ENCODE data around the gene CCDC9B. TPM values are rescaled to one million over a fixed set of nuclear protein-coding genes. Genes with fewer than 3 reads are reported as not detected.

The CCDC9B gene
- total RNA-seq, 4 donors from 2014 or later = 5.4 to 34.4 (median 15.0) TPM

DNA sequence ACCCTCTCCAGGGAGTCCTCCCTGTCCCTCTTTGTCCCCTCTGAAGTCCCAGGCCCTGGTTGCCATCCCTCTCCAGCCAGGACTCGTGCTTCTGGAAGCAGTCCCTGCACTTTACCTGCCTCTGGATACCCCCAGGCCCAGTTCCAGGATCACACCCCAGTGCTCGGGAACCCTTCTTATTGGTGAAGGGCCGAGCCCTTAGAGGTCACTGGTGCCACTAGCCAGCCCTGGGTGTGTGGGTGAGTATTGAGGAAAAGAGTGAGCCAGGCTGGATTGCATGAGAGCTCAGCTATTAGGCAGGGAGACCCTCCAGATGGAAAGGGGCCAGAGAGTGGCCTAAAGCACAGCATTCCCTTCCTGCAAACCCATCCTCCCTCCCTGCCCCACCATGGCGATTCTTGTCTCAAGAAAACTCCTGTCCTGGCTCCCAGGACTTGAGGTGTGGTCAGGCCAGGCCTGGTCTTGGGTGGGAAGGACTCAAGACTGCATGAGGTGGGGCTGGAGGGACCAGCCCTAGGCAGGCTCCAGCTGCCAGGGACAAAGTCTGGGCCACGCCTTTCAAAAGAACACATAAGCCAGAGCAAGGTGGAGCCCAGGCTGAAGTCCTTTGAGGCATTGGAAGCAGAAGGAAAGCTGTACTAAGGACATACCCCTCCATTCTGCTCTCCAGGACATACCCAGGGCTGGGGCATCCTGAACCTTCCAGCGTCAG, 5.3 kb upstream of the CCDC9B start:
- H3K36me3 ChIP-seq = no peaks in the 10 kb centered on the region

GRCh38 chr15:40345225-40345866, 4.6 kb upstream of the CCDC9B start:
- H3K36me3 ChIP-seq = no peaks in the 10 kb centered on the region
- peak overlapping the region in 3 of 4 donors; percentile 59 to 95 (median 83) for H3K27ac ChIP-seq
- TF ChIP-seq CTCF (IDR thresholded peaks at IDR 0.05) = no peak
- no peak for TF ChIP-seq POLR2A (IDR thresholded peaks at IDR 0.05)
- DNase-seq = no peak
- peaks cover 38 to 89% (median 41%) of the 10 kb centered on the region in 3 donors for H3K4me1 ChIP-seq
- intact Hi-C loops (cut with DNase I) = no loop called here
- H3K4me3 ChIP-seq = no peak overlapping the region
- no peaks in the 10 kb centered on the region for H3K27me3 ChIP-seq
- WGBS, 2 donors = 75% methylated on average over 2 of the region's 10 CpGs
- no peaks in the 10 kb centered on the region for H3K9me3 ChIP-seq

More for the DNA sequence above, 5.3 kb upstream of the CCDC9B start:
- TF ChIP-seq CTCF (IDR thresholded peaks at IDR 0.05) (no peak), POLR2A (IDR thresholded peaks at IDR 0.05) (no peak)
- DNase-seq = no peak
- no peaks in the 10 kb centered on the region for H3K9me3 ChIP-seq
- no peaks in the 10 kb centered on the region for H3K27me3 ChIP-seq
- 74% methylated on average over 2 of the region's 6 CpGs; no CpG with 5 or more reads in 1 of the 2 donors for WGBS, 2 donors
- peak overlapping the region in 3 of 4 donors; percentile 59 to 95 (median 83) for H3K27ac ChIP-seq
- peaks cover 33 to 82% (median 34%) of the 10 kb centered on the region in 3 donors for H3K4me1 ChIP-seq
- intact Hi-C loops (cut with DNase I) = no loop called here
- no peak overlapping the region for H3K4me3 ChIP-seq

- Histone ChIP-seq H3K36me3 (no peaks in the 10 kb centered on the region), H3K27me3 (no peaks in the 10 kb centered on the region), H3K4me3 (no peak overlapping the region), H3K9me3 (no peaks in the 10 kb centered on the region), H3K27ac (peak overlapping the region in 3 of 4 donors; percentile 59 to 95 (median 95)), H3K4me1 (peaks cover 45 to 96% (median 47%) of the 10 kb centered on the region in 3 donors)
- no peak for TF ChIP-seq POLR2A (IDR thresholded peaks at IDR 0.05)
- TF ChIP-seq CTCF (IDR thresholded peaks at IDR 0.05) = peak; percentile 65 to 82 (median 75)
- 0% methylated on average over 1 to 2 of the region's 15 CpGs for WGBS, 2 donors
- intact Hi-C loops (cut with DNase I) = no loop called here
- no peak for DNase-seq
These were observed 3.9 kb upstream of the CCDC9B start for GRCh38 chr15:40344631-40345120.

DNA sequence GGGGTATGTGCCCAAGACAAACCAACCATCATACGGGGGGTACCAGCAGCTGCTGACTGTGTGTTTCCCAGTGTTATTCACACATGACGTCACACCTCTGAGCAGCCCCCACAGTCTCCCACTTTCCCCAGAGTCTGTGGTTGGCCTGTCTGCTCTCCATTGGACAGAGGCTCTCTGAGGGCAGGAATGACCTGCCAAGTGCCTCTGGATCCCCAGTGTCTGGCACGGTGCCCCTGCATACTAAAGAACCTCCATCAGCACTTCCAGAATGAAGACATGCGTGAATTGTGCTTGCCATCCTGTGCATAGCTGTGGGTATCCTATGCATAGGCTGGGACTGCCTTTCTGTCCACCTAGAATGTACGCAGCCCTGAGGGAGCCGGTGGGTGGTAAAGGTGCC, 3.5 kb upstream of the CCDC9B start:
- WGBS, 2 donors = 10 to 17% methylated on average over 2 of the region's 6 CpGs
- Histone ChIP-seq H3K4me3 (no peak overlapping the region), H3K27me3 (no peaks in the 10 kb centered on the region), H3K36me3 (no peaks in the 10 kb centered on the region), H3K27ac (peak overlapping the region; percentile 83 to 95 (median 90)), H3K4me1 (peaks cover 50 to 100% (median 52%) of the 10 kb centered on the region in 3 donors), H3K9me3 (no peaks in the 10 kb centered on the region)
- intact Hi-C loops (cut with DNase I) = no loop called here
- no peak for DNase-seq
- no peak for TF ChIP-seq CTCF (IDR thresholded peaks at IDR 0.05)
- no peak for TF ChIP-seq POLR2A (IDR thresholded peaks at IDR 0.05)

DNA sequence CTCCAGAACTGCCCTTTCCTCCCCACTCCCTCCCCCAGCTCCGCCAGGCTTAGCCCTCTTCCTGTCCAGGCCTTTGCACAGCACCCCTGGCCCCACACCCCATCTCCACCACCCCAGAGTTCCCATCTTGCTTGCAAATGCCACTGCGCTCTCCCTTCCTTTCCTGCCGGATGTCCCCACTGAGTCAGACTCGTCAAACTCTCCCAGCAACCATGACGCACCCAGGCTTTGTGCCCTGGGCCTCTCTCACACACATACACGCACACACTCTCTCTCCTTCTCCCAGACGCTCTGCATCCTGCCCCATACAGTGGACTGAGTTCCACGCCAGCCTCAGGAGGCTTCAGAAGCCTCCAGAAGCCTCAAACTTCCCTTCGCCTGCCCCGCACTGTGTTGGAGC, 2.8 kb upstream of the CCDC9B start:
- no peak overlapping the region for H3K4me3 ChIP-seq
- 47 to 59% methylated on average over 7 to 8 of the region's 10 CpGs for WGBS, 2 donors
- TF ChIP-seq CTCF (IDR thresholded peaks at IDR 0.05) (no peak), POLR2A (IDR thresholded peaks at IDR 0.05) (no peak)
- no peaks in the 10 kb centered on the region for H3K9me3 ChIP-seq
- H3K27me3 ChIP-seq = no peaks in the 10 kb centered on the region
- H3K36me3 ChIP-seq = no peaks in the 10 kb centered on the region
- peaks cover 57 to 100% (median 59%) of the 10 kb centered on the region in 3 donors for H3K4me1 ChIP-seq
- no peak for DNase-seq
- intact Hi-C loops (cut with DNase I) = no loop called here
- peak overlapping the region; percentile 83 to 95 (median 90) for H3K27ac ChIP-seq

All from esophagus squamous epithelium (tissue), 5 donors.